NCI-H1436 (cell line): ENCODE measurements around the gene ARL6IP4.

Source experiments
- DNase-seq: peaks from one replicate; lab custom pipeline; 2025; lab: John Stamatoyannopoulos, UW

The ARL6IP4 gene

DNA sequence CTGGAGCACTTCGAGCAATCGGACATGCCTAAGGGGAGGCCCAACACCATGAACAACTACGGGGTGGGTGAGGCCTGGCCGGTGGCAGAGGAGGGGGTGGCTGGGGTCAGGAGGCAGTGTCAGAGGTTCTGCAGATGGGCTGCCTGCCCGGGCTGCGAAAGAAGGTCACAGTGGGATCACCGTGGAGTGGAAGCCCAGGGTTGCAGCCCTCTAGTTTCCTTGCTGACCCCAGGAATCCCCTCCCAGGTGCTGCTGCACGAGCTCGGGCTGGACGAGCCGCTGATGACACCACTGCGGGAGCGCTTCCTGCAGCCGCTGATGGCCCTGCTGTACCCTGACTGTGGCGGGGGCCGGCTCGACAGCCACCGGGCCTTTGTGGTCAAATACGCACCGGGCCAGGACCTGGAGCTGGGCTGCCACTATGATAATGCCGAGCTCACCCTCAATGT, 1.9 kb upstream of the ARL6IP4 start:
- DNase-seq: no peak

DNA sequence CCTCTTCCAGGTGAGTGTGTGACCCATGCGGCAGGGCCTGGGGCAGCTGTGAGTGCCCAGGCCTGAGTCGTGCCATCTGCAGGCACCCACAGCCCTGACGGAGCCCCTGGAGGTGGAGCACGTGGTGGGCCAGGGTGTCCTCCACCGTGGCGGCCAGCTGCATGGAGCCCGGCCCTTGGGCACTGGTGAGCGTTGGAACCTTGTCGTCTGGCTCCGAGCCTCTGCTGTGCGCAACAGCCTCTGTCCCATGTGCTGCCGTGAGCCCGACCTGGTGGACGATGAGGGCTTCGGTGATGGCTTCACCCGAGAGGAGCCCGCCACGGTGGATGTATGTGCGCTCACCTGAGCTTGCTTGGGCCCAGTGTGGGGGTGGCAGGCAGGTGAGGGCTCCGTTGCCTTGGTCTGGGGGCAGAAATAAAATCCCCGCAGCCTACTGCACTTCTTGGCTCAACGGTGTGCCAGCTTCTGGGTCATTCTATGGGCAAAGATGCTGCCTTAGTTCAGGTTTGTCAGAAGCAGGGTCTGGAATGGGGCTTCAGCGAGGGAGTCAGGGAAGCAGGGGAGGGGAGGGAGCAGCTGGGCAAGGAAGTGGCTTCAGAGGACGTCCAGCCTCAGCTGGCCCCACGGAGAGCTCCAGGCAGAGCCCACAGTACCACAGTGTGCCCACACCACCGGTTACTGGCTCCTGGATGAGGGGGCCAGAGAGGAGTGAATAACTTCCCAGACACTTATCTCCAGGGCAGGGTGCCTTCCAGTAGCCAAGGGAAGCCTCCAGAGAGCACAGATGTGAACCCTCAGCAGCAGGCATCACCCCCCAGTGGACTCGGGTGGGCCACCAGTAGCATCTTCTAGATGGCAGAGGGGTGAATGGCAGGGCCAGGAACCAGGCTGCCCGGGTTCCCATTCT, 1.2 kb upstream of the ARL6IP4 start:
- DNase-seq: no peak

DNA sequence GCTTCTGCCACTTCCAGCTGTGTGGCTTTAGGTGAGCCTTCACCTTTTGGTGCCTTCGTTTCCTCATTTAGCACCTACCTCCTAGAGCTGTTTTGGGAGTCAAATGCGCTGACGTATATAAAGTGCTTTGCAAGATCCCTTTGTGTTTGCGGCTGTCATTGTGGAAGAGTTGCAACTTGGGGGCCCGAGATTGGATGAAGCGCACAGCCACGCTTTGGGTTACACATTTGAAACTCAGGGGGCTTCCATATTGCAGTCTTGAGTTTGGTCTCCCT, 636 bp upstream of the ARL6IP4 start:
- DNase-seq: no peak

DNA sequence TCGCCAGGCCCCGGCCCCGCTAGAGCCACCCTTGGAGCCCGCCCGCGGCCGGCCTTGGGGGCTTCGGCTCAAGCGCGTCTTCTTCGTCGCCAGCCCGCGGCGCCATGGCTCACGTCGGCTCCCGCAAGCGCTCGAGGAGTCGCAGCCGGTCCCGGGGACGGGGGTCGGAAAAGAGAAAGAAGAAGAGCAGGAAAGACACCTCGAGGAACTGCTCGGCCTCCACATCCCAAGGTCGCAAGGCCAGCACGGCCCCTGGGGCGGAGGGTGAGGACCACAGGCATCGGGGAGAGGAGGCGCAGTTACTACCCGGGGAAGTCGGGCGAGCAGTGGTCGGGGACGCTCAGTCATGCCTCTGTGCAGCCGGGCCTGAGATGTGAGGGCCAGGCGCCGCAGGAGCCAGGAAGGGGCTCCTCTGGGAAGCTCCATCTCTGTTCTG, 573 bp downstream of the ARL6IP4 start:
- DNase-seq: no peak

DNA sequence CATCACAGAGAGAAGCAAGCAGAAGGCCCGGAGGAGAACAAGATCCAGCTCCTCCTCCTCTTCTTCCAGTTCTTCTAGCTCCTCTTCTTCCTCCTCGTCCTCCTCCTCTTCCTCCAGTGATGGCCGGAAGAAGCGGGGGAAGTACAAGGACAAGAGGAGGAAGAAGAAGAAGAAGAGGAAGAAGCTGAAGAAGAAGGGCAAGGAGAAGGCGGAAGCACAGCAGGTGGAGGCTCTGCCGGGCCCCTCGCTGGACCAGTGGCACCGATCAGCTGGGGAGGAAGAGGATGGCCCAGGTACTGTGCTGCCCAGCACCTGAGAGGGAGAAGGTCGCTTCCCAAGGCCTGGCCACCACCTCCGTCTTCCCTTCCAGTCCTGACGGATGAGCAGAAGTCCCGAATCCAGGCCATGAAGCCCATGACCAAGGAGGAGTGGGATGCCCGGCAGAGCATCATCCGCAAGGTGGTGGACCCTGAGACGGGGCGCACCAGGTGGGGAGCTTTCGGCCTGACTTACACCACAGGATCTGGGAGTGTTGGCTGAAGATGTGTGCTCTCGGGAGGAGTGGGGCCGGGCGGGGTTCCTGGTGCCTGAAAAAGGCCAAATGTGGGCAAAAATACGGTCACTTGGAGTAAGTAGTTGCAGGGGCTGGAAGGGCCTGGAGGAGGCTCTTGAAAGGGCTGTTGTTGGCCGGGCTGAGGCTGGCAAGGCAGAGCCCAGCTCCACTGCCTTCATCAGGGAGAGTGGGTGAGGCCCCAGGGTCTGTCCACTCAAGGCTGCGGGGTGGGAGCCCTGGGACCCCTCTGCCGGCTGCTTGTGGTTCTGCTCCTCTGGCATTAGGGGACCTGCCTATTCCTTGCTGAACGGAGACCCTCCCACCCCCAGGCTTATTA, 1.4 kb downstream of the ARL6IP4 start:
- no peak for DNase-seq

DNA sequence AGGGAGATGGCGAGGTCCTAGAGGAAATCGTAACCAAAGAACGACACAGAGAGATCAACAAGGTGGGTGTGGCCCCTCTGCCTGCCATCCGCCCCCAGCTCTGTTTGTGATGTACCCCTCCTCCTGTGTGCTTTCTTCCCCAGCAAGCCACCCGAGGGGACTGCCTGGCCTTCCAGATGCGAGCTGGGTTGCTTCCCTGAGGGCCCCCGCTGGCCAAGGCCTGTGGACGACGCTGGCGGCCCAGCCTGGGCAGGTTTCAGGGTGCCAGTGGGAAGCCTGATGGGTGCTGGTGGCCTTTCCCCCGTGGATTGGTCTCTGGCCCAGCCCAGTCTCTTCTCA, 2.0 kb downstream of the ARL6IP4 start:
- DNase-seq: no peak

DNA sequence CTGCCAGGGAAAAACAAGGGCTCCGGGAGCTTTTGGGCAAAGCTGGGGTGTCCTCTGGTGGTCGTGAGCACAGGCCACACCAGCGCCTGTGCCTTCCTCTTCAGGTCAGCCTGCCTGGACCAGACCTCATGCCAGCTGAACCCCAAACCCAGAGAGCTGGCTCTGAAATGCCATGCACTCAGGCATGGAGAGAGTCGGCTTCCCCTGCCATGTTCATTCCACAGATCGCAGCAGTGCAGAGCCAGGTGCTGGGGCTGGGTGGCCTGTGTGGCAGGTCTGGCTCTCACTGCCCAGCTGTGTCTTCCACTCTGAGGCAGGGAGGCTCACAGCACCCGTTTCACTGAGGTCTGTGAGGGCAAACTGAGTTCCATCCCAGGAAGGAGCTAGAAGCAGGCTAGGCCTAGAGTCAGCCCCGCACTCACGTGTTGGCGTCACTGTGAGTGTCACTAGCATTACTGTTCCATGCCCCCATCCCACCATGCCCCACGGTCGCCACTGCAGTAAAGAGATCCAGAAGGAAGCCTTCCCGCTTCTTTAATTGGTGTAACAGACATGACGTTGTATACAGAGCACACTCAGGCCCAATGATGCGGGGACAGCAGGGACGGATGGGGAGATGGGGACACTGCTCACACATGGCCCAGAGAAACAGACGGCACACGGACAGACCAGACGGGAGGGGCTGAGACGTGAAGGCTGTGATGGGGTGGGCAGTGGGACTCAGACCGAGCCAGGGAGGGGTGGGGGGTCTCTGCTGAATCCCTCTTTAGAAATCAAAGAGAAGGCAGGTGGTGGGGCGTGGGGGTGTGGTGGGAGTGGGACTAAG, 2.7 kb downstream of the ARL6IP4 start:
- no peak for DNase-seq

DNA sequence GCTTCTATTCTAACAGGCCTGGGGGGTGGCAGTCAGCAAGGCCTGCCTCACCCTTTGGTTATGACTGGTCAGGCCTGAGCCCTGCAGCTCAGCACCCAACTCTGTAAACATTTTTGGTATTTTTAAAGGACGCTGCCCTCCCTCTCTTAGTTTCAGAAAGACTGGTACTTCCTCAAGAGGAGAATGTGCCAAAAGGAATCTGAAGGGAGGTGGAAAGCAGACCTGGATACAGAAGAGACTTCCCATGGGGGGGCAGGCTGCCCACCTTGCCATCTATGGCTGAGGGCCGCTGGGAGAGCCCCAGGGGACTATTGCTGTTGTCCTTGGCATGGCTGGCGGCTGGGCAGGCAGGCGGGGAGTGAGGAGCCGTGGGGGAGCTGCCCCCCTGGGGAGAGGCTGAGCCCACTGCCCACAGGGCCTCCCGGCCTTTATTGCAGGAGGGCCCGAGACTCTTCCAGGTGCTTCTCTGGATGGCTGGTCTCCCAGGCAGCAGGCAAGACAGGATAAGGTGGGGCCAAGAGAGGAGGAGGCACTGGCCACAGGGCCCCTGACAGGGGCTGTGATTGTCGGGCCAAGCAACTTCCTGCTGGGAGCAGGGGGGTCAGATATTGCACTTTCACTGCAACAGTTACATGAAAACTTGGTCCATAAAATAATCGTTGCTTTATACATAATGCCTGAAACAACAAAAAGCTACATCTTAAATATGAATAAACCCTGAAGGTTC, 3.5 kb downstream of the ARL6IP4 start:
- DNase-seq: no peak

DNA sequence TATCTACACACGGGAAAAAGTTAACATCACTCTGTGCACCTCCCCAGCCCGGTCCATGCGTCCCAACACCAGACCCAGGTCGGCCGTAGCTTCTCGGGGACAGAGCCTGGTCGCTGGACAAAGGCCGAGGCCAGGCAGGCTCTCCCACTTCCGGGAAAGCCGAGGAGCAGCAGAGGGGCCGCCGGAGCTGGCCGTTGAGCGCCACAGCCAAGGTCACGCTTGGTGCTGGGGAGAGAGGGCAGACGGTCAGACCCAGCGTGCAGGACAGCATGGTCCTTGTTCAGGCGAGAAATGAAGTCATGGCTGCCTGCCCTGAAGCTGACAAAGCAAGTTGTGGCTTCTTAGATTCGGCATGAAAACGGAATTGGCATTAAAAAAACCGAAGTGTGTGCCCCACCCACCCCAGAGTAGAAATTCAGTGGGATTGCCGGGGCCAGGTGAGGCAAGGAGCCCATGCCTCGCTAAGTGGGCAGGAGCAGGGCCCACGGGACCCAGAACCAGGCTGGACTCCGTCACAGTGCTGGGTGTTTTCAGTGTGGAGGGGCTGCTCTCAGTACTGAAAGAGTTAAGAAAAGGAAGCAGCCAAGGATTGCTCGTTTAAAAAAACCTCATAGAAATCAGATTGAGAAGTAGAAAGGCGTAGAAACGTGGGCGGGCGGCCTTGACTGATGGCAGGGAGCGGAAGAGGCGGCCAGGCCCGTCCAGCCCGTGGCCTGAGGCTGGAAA, 4.3 kb downstream of the ARL6IP4 start:
- DNase-seq: no peak

DNA sequence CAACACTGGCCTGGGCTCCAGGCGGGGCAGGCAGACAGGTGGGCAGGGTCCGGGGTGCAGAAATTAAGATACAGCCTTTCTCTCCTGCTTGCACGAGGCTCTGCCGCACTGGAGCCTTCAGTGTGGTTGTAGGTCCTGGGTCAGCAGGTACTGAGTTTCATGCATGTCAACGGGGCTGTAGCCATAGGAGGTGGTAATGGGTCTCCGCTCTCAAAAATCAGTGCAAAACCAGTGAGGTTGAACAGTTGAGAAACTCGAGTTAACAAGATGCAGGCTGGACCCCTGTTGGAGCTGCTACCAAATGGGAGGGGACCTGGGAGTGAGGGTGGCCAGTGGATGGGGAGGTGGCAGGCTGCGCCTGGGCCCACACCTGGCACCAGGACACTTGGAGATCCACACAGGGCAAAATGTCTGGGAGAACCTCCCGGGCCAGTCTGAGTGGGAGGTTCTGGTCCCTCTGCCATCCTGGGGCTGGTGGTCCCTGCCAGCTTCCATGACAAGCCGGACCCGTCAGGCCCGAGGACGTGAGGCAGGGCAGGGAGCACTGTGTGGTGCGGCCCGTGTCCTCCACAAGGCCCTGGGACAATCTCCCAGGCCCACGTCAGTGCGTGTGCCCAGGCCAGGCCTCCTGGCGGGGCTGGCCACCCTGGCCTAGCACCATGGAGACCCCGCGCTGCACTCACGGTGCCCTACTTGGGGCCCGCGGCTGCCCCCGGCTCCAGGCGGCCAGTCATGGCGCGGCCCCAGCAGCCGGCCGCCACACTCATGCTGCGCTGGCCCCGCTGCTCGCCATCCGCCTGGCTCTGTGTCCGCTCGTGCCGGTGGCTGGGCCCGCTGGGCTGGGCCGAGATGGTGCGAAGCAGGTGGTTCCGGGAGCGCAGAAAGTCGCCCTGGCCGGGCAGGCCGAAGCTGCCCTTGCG, 5.1 kb downstream of the ARL6IP4 start:
- DNase-seq: no peak

DNA sequence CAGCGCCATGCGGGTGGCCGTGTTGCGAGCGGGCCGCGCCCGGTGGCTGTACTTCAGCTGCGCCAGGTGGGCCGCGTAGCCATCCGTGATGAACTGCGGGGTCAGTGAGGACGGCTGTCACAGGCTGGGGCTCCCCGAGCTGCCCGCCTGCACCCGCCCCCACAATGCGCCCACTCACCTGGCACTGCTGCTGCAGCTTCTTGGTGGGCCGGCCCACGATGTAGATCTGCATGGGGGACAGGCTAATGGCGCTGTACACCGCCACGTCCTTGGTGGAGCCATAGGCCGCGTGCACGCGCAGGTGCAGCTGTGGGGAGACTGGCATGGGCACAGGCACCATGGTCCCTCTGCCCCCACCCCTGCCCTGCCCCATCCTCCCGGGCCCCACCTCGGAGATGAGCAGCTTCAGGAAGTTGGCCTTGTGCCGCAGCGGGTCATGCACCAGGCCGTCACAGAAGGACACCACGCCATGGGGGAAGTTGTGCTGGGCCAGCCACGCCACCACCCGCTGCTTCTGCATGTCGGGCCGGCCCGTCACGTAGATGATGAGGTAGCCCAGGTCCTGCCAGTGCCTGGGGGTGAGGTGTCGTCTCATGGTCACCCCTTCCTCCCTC, 5.9 kb downstream of the ARL6IP4 start:
- no peak for DNase-seq

DNA sequence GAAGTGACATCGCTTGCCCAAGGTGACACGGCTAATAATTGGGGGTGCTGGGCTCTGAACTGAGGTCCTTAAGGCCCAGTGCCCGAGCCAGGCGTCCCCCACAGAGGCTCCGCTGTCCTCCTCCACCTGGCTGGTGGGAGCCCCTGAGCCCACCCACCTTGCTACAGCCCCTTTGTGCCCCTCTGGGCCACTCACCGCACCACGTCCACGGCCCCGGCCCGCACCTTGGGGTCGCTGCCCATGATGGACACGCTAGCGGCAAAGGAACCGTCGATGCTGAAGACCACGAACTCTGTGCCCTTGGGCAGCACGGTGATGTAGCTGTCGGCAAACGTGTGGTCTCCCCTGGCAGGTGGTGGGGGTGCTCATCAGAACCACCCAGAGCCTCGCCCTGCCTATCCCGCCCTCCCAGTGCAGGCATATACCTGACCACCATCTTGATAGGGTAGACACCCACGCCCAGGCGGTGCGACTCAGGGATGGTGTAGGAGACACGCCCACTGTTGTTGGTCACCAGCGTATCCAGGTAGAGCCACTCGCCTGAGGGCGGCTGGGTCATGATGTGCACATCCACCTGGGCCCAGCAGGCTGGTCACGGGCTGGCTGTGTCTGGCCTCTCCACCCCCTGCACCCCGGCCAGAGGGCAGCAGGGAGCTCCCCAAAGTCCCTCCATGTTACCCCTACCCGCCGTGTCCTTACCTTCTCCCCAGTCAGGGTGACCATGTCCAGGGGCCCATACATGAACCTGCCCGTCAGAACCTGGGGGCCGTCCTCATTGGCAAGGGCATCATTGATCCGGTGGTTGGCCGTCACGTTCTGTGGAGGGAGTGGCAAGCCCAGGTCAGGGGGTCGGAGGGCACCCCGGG, 6.8 kb downstream of the ARL6IP4 start:
- DNase-seq: no peak

DNA sequence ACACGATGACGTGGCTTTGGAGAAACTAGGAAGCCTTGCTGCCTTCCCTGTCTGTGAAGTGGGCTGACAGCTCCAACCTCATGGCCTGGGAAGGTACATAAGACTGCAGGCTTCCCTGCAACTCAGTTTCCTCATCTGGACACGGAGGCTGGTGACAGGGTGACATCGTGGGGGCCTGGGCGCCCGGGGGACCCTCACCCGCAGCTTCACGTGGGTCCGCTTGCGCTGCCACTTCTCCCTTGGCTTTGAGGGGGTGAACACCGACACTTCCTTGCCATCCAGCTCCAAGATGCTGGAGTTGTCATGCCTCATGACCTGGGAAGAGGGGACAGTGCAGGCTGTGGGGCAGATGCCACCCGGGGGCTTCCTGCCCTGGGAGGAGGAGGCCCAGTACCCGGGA, 7.6 kb downstream of the ARL6IP4 start:
- DNase-seq: no peak

DNA sequence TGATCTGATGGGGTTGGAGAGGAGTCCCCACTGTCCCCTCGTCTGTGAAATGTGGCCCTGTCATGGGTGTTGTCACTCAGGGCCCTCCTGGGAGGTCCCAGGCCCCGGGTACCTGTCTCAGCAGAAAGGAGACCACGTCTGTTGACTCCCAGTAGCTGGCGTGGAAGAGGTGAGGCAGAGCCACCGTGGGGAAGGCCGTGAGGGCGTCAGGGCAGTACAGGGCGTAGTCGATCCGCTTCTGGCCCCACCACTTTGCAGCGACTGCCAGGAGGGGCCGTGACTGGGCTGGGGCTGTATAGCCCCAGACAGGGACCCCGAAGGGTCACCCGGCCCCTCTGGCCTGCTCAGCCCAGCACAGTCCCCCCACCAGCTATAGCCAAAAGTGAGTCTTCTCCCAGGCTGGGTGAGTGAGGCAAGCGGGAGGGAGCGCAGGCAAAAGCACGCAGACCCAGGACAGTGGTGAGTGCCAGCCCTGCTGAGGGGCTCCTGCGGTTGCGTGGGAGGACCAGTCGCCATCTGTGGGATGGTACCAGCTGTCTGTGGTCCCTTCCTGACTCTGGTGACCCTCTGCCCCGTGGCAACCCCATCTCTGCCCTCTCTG, 8.2 kb downstream of the ARL6IP4 start:
- no peak for DNase-seq

DNA sequence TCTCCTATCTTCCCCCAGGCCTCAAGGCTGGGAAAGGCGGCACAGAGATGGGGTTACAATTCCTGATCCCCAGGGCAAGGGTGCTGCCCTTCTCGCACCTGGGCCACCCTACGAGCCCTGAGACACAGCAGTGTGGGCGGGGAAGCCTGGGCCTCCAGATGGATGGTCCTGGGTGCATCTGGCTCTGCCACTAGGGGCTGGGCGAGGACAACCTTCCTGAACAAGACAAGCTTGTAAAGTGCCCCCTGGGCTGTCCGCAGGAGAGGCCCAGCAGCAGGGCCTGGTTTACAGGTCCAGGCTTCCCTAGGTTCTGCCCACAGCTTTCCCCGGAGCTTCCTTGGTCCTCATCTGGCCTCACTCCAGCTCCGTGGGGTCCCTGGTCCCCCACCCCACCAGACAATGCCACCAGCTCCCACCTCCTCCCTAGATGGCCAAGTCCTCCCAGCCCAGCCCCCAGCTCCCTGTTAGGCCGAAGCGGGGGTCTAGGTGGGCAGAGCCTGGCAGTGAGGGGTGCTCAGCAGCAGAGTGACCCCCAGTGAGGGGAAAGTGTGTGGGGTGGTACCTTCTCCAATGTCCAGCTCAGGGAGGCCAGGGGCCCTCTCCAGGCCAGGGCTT, 8.9 kb downstream of the ARL6IP4 start:
- DNase-seq: no peak

DNA sequence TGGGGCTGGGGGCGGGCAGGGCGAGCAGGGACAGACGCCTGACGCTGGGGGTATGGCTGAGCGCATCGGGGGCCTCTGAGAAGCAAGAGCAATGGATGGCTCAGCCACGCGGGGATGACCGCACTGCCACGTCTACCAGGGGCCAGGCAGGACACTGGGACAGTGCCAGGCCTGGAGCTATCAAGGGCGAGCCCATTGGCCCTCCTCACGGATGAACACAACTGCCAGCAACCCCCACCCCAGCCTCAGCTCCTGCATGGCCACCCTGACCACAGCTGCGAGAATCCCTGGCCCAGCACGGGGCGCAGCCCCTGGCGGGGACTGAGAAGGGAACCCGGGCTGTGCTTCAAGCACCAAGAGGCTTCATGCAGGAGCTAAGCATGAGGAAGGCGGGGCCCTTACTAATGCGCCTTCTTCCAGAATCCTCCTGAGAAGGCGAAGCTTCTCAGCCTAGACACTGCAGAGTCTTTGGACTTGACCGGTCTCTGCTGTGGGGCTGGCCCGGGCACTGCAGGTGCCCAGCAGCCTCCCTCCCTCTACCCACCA, 9.5 kb downstream of the ARL6IP4 start:
- DNase-seq: no peak

DNA sequence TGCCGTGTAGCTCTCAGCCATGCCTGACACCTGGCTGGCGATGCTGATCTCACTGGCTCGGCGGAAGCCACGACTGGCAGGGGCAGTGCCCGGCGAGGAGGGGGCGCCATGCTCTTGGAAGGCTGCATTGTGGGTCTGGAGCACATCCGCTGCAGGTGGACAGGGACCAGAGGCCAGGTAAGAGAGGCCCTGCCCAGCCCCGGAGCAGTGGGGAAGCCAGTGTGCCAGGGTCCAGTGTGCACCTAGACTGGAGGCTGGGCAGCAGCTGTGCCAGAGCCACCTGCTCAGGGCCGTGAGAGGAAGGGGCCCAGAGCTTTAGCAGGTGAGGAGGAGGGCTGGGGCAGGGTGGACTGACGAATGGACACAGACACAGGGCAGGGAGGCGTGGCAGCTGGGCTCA, 10.1 kb downstream of the ARL6IP4 start:
- no peak for DNase-seq
